ENCODE data around the gene EXTL1. TPM values are rescaled to one million over a fixed set of nuclear protein-coding genes. Genes with fewer than 3 reads are reported as not detected.

Gene EXTL1
- total RNA-seq, 2 donors from 2014 or later, result 1.6 TPM; not detected in 1

DNA sequence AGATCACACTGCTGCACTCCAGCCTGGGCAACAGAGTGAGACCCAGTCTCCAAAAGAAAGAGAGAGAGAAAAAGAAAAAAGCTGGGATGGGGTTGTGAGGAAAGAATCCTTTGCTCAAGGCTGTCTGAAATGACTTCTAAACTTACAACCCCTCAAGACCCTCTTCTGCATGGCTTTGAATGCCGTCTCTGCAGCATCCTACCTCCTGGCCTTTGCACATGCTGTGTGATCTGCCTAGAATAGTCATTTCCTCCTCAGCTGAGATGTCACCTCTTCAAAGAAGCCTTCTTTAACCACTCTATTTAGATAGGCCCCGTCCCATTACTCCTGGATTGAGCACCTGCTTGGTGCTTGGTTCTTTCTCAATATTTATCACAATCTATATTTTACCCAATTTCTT is 63.3 kb downstream of the EXTL1 start:
- no peak for DNase-seq (ENCODE audit: low spot score)
- H3K27me3 ChIP-seq (replicated peaks; ENCODE audit: insufficient read depth), result no peaks in the 10 kb centered on the region
- no peak overlapping the region for H3K4me3 ChIP-seq
- no peaks in the 10 kb centered on the region for H3K36me3 ChIP-seq
- TF ChIP-seq, protein P1, sequence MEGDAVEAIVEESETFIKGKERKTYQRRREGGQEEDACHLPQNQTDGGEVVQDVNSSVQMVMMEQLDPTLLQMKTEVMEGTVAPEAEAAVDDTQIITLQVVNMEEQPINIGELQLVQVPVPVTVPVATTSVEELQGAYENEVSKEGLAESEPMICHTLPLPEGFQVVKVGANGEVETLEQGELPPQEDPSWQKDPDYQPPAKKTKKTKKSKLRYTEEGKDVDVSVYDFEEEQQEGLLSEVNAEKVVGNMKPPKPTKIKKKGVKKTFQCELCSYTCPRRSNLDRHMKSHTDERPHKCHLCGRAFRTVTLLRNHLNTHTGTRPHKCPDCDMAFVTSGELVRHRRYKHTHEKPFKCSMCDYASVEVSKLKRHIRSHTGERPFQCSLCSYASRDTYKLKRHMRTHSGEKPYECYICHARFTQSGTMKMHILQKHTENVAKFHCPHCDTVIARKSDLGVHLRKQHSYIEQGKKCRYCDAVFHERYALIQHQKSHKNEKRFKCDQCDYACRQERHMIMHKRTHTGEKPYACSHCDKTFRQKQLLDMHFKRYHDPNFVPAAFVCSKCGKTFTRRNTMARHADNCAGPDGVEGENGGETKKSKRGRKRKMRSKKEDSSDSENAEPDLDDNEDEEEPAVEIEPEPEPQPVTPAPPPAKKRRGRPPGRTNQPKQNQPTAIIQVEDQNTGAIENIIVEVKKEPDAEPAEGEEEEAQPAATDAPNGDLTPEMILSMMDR (IDR thresholded peaks at IDR 0.05), result no peak
- H3K9me3 ChIP-seq, result no peaks in the 10 kb centered on the region
- no peak overlapping the region for H3K27ac ChIP-seq
- no peak for ATAC-seq (ENCODE audit: insufficient number of reproducible peaks, low FRiP score, low read depth)
- H3K4me1 ChIP-seq (ENCODE audit: control insufficient read depth in 1 of 2, low read depth in 2 of 2), result no peaks in the 10 kb centered on the region

Other genes starting within 250 kb of the EXTL1 start
- gene SELENON, start 221.6 kb upstream of the EXTL1 start, total RNA-seq, result 10 to 100 TPM; 44.1 to 48.6 TPM
- gene MTFR1L, start 201.8 kb upstream of the EXTL1 start, total RNA-seq, result 10 to 100 TPM; 63.4 to 81.9 TPM
- gene AUNIP, start 162.3 kb upstream of the EXTL1 start, total RNA-seq, result not detected
- 1 to 10 TPM; 7.0 to 7.1 TPM for gene PAQR7, start 146.1 kb upstream of the EXTL1 start, total RNA-seq
- 10 to 100 TPM; 10.9 to 14.4 TPM for gene STMN1, start 115.4 kb upstream of the EXTL1 start, total RNA-seq
- 1 to 10 TPM; 3.6 to 6.9 TPM for gene PAFAH2, start 23.7 kb upstream of the EXTL1 start, total RNA-seq
- not detected for gene SLC30A2, start 24.3 kb downstream of the EXTL1 start, total RNA-seq
- gene TRIM63, start 45.9 kb downstream of the EXTL1 start, total RNA-seq, result not detected
- 10 to 100 TPM in 1 of 2 donors, 1 to 10 TPM in 1; 9.6 to 10.4 TPM for gene PDIK1L, start 90.0 kb downstream of the EXTL1 start, total RNA-seq
- gene FAM110D, start 137.3 kb downstream of the EXTL1 start, total RNA-seq, result 10 to 100 TPM in 1 of 2 donors, 1 to 10 TPM in 1; 9.9 to 10.6 TPM
- not detected for gene C1orf232, start 147.2 kb downstream of the EXTL1 start, total RNA-seq
- gene ZNF593, start 148.1 kb downstream of the EXTL1 start, total RNA-seq, result 10 to 100 TPM; 14.4 to 20.5 TPM
- gene ZNF593OS, start 150.1 kb downstream of the EXTL1 start, total RNA-seq, result not detected
- gene CNKSR1, start 155.7 kb downstream of the EXTL1 start, total RNA-seq, result 10 to 100 TPM in 1 of 2 donors, 1 to 10 TPM in 1; 5.8 to 17.5 TPM
- gene CATSPER4, start 168.8 kb downstream of the EXTL1 start, total RNA-seq, result not detected
- gene CEP85, start 212.4 kb downstream of the EXTL1 start, total RNA-seq, result 1 to 10 TPM; 2.8 to 4.0 TPM